CD4-positive, alpha-beta T cell treated with Interleukin-15 for 4 hours (primary cell): ENCODE results near the gene SMIM44.

Source experiments
- DNase-seq: peaks from one replicate; pipeline ENCODE4 v3.0.0-alpha.2; 2020; ENCODE audit warnings: low spot score

Gene SMIM44

DNA sequence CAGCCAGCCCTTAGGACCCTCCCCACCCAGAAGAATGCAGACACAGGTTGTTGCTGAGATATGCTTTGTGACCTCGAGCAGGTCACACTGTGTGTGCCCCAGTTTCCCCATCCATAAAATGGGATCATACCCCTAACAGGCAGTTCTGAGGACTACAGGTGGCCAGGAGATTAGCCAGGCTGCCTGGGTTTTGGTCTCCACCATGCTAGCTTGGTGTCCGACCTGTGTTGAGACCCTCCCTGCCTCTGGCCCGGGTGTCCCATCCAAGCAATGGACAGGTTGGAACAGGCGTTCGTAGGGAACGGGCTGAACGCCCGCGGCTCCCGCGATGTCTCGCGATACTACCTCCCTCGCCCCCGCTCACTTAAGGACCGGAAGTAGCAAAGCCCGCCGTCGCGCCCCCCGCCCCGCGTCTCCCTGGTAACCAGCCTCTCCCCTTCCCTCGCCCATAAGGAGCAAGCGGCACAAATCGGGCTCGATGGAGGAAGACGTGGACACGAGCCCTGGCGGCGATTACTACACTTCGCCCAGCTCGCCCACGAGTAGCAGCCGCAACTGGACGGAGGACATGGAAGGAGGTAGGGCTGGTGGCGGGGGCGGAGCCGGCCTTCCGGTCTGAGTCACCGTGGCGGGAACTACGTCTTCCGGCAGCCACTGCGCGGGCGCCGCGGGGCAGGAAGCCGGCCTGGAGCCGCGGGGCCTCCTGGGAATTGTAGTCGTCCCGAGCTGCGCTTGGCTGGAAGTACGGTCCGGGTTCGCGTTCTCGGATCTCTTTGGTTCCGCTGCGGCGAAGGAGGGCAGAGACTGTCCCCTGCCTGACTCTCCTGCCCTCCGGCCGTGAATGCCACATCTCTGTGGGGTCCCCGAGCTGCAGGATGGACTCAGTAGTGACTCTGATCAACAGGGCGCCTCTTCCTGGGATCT, 48.3 kb downstream of the SMIM44 start:
- DNase-seq: peak; percentile 95

DNA sequence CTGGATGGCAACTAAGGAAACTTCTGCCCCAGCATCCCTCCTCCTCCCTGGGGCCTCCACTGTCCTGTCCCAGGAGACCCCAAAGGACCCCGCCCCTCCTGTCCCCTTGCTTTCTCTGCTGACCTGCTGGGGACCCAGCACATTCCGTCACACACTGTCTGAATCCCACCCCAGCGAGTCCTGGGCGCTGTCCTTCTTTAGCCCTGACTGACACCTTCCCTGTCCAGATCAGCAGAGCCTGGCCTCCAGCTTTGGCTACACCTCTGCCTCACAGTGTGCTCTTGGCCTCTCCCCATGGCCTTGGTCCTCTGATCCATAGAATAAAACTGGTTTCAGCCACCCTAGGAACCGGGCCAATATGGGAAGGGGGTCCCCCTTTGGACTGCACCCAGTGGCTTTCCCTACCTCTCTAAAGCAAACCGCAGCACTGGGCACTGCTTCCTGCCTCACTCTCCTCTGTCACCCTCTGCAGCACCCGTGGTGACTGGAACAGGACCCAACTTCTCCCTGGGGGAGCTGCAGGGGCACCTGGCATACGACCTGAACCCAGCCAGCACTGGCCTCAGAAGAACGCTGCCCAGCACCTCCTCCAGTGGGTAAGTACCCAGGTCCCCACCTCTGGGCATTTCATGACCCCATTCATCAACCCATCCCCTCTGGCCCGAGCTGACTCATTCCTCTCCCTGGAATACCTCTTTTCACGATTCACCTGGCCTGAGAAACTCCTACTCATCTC, 49.3 kb downstream of the SMIM44 start:
- no peak for DNase-seq

GRCh38 chr19:3433313-3433712, 49.9 kb downstream of the SMIM44 start:
- DNase-seq: no peak
